Neuronal stem cell (in vitro differentiated cells): ENCODE data around the gene ZBTB48.
A peak's percentile ranks its signal among the peaks of the same experiment; 100 is the strongest.

Source experiments
- DNase-seq: peaks from one replicate; pipeline ENCODE4 v3.0.0-alpha.2; 2013; ENCODE audit warnings: low spot score
- H2AFZ ChIP-seq: one replicate; pipeline ENCODE4 v1.6.1; 2013; ENCODE audit warnings: mild to moderate bottlenecking, low read length, inconsistent platforms
- H2AK5ac ChIP-seq: 2 replicates; pipeline ENCODE4 v1.6.1; 2013; ENCODE audit warnings: low read depth, mild to moderate bottlenecking, inconsistent platforms, low read length, moderate library complexity, mixed read lengths
- H2BK120ac ChIP-seq: 2 replicates; pipeline ENCODE4 v1.6.1; 2013; ENCODE audit warnings: low read depth, mild to moderate bottlenecking, inconsistent platforms, low read length, moderate library complexity, mixed read lengths
- H2BK12ac ChIP-seq: one replicate; pipeline ENCODE4 v1.6.1; 2013; ENCODE audit warnings: low read length, inconsistent platforms
- H2BK15ac ChIP-seq: 2 replicates; pipeline ENCODE4 v1.6.1; 2013; ENCODE audit warnings: mild to moderate bottlenecking, low read length, inconsistent platforms, mixed read lengths
- H2BK5ac ChIP-seq: one replicate; pipeline ENCODE4 v1.6.1; 2013; ENCODE audit warnings: inconsistent platforms, mild to moderate bottlenecking, low read length, moderate library complexity
- H3K14ac ChIP-seq: one replicate; pipeline ENCODE4 v1.6.1; 2013; ENCODE audit warnings: low read length, inconsistent platforms
- H3K18ac ChIP-seq: 2 replicates; pipeline ENCODE4 v1.6.1; 2013; ENCODE audit warnings: low read length, inconsistent platforms
- H3K23ac ChIP-seq: 2 replicates; pipeline ENCODE4 v1.6.1; 2013; ENCODE audit warnings: low read depth, mild to moderate bottlenecking, mixed read lengths, low read length, inconsistent platforms; ENCODE audit not compliant: poor library complexity
- H3K27ac ChIP-seq: replicated peaks from 3 replicates; pipeline ENCODE4 v1.5.1; 2013; ENCODE audit warnings: low read length, inconsistent platforms
- H3K27me3 ChIP-seq, 3 experiments: 2 replicates each; pipeline ENCODE4 v1.6.1; 2013; ENCODE audit warnings: low read length in 3 of 3, mild to moderate bottlenecking in 2 of 3, inconsistent platforms in 1 of 3, low read depth in 1 of 3, mixed read lengths in 1 of 3, moderate library complexity in 1 of 3; ENCODE audit not compliant: control insufficient read depth in 3 of 3, insufficient read depth in 3 of 3
- H3K36me3 ChIP-seq, 2 donors: replicated peaks in 1 of 2; 2 replicates each; pipeline ENCODE4 v1.6.1; 2013; ENCODE audit warnings: low read length in 2 of 2; ENCODE audit not compliant: control insufficient read depth in 2 of 2, insufficient read depth in 2 of 2
- H3K4ac ChIP-seq: 2 replicates; pipeline ENCODE4 v1.6.1; 2013; ENCODE audit warnings: inconsistent platforms, mild to moderate bottlenecking, low read length, moderate library complexity
- H3K4me1 ChIP-seq, 2 donors: 1 replicate in 1 of 2; 2 replicates in 1 of 2; pipeline ENCODE4 v1.6.1; 2013; ENCODE audit warnings: low read length in 2 of 2, low read depth in 1 of 2; ENCODE audit not compliant: control insufficient read depth in 2 of 2, insufficient read depth in 1 of 2
- H3K4me2 ChIP-seq: one replicate; pipeline ENCODE4 v1.6.1; 2013; ENCODE audit warnings: mild to moderate bottlenecking, low read length, inconsistent platforms; ENCODE audit not compliant: insufficient read depth, poor library complexity, severe bottlenecking
- H3K4me3 ChIP-seq, 2 donors: 2 replicates each; pipeline ENCODE4 v1.5.1; 2013; ENCODE audit warnings: low read length in 2 of 2, mild to moderate bottlenecking in 2 of 2, inconsistent platforms in 1 of 2, moderate library complexity in 1 of 2
- H3K79me1 ChIP-seq: one replicate; pipeline ENCODE4 v1.6.1; 2013; ENCODE audit warnings: low read depth, mild to moderate bottlenecking, inconsistent platforms, low read length, moderate library complexity
- H3K9ac ChIP-seq: one replicate; pipeline ENCODE4 v1.6.1; 2013; ENCODE audit warnings: mild to moderate bottlenecking, low read depth, low read length, inconsistent platforms; ENCODE audit not compliant: poor library complexity
- H3K9me3 ChIP-seq, 2 donors: replicated peaks in 1 of 2; 2 replicates each; pipeline versions ENCODE3 to v1.6.1; 2013; ENCODE audit warnings: low read length in 2 of 2, mild to moderate bottlenecking in 2 of 2, inconsistent platforms in 1 of 2, low read depth in 1 of 2, mixed read lengths in 1 of 2, moderate library complexity in 1 of 2; ENCODE audit not compliant: control insufficient read depth in 2 of 2, insufficient read depth in 1 of 2
- H4K8ac ChIP-seq: one replicate; pipeline ENCODE4 v1.6.1; 2013; ENCODE audit warnings: low read depth, mild to moderate bottlenecking, inconsistent platforms, low read length, moderate library complexity
- H4K91ac ChIP-seq: one replicate; pipeline ENCODE4 v1.6.1; 2013; ENCODE audit warnings: low read length, low read depth, mild to moderate bottlenecking, inconsistent platforms; ENCODE audit not compliant: poor library complexity
- WGBS, 2 donors: extraction: QIAGEN DNeasy Blood & Tissue Kit; methylation state at CpG; one replicate each; pipeline ENCODE4 v1.1.7; 2013; ENCODE audit warnings: missing lambda C conversion rate in 2 of 2, mixed read lengths in 1 of 2; ENCODE audit not compliant: insufficient read length in 2 of 2, insufficient replicate concordance in 1 of 2; ENCODE audit errors: extremely low coverage in 2 of 2; 5-methylcytosine and 5-hydroxymethylcytosine counted together

ZBTB48 gene

DNA sequence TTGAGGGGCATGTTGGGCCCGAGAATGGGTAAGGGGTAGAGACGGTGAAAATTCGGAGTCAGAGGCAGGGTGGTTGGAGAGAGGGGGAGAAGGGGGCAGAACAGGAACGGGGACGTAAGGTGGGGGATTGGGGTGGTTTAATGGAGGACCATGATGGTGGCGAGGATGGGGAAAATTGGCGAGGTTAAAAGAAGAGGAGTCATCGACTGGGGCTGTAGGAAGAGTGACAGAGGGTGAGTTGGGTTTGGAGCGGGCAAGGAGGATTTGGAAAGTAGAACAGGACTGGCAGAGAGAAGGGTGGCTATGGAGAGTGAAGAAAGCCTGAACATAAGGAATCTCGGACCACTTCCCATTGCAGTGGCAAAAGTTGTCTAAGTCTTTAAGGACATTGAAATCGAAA is 10.8 kb upstream of the ZBTB48 start:
- Histone ChIP-seq H3K4me1 (peaks cover 0 to 2% of the 10 kb centered on the region in 2 donors), H3K9ac (no peak overlapping the region), H3K18ac (no peak overlapping the region), H3K27me3 (peaks cover 0 to 51% (median 0%) of the 10 kb centered on the region in 3 experiments), H2BK120ac (no peak overlapping the region), H4K91ac (no peak overlapping the region), H2AFZ (no peak overlapping the region), H3K4ac (no peak overlapping the region), H3K4me2 (no peak overlapping the region), H3K14ac (no peak overlapping the region), H2BK15ac (no peak overlapping the region), H3K9me3 (peaks cover 0 to 4% of the 10 kb centered on the region in 2 donors), H3K27ac (no peak overlapping the region), H3K4me3 (no peak overlapping the region), H4K8ac (no peak overlapping the region), H3K79me1 (no peaks in the 10 kb centered on the region), H3K23ac (no peak overlapping the region), H2BK12ac (no peak overlapping the region), H2AK5ac (no peak overlapping the region), H2BK5ac (no peak overlapping the region), H3K36me3 (no peaks in the 10 kb centered on the region)
- 100% methylated on average over 3 to 5 of the region's 11 CpGs for WGBS, 2 donors
- DNase-seq: no peak

DNA sequence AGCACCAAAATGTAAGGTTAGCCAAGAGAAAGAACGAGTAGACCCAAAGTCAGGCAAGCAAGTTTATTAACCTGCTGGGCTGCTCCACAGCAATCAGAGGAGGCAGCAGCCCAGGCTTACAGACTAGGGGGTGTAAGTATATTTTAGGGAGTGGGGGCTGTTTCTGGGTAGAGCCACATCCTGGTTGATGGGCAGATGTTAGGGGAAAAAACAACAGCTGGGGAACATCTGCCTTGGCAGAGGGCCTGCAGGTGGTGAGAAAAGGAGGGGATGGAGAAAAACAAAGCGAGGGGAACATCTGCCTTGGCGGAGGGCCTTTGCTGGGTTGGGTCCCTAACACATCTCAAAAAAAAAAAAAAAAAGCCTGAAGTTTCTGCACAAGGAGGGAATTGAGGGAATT is 9.7 kb upstream of the ZBTB48 start:
- Histone ChIP-seq H3K79me1 (no peaks in the 10 kb centered on the region), H3K18ac (no peak overlapping the region), H3K27ac (no peak overlapping the region), H2AFZ (no peak overlapping the region), H3K4me1 (peaks cover 0 to 2% of the 10 kb centered on the region in 2 donors), H3K4me3 (no peak overlapping the region), H4K8ac (no peak overlapping the region), H3K36me3 (no peaks in the 10 kb centered on the region), H2BK12ac (no peak overlapping the region), H3K4me2 (no peak overlapping the region), H3K27me3 (peaks cover 0 to 40% (median 0%) of the 10 kb centered on the region in 3 experiments), H2BK5ac (no peak overlapping the region), H2BK15ac (no peak overlapping the region), H3K9me3 (peaks cover 0 to 4% of the 10 kb centered on the region in 2 donors), H2BK120ac (no peak overlapping the region), H2AK5ac (no peak overlapping the region), H3K23ac (no peak overlapping the region), H3K4ac (no peak overlapping the region), H4K91ac (no peak overlapping the region), H3K14ac (no peak overlapping the region), H3K9ac (no peak overlapping the region)
- whole genome bisulfite sequencing, 2 donors: no CpG with 5 or more reads among the region's 3 CpGs
- DNase-seq: no peak

DNA sequence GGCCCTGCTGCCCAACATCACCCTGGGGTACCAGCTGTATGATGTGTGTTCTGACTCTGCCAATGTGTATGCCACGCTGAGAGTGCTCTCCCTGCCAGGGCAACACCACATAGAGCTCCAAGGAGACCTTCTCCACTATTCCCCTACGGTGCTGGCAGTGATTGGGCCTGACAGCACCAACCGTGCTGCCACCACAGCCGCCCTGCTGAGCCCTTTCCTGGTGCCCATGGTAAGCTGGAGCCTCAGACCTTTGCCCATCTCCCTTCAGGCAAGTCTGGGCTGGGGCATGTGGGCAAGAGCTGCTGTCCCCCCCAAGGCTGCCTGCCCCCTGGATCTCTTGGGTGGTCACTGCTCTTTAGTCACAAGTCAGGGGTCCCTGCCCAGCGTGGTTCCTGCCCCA is 8.8 kb upstream of the ZBTB48 start:
- H2AK5ac ChIP-seq: peak overlapping the region; percentile 75
- no peak overlapping the region for H3K23ac ChIP-seq
- no peak overlapping the region for H3K14ac ChIP-seq
- H3K4ac ChIP-seq: no peak overlapping the region
- H3K36me3 ChIP-seq: no peaks in the 10 kb centered on the region
- no peak overlapping the region for H3K9ac ChIP-seq
- H3K4me3 ChIP-seq: no peak overlapping the region
- H3K79me1 ChIP-seq: no peaks in the 10 kb centered on the region
- H2BK15ac ChIP-seq: peak overlapping the region; percentile 75
- no CpG with 5 or more reads among the region's 5 CpGs for WGBS, 2 donors
- no peak overlapping the region for H4K91ac ChIP-seq
- no peak overlapping the region for H4K8ac ChIP-seq
- DNase-seq: no peak
- H3K18ac ChIP-seq: no peak overlapping the region
- H2BK120ac ChIP-seq: peak overlapping the region; percentile 72
- peaks cover 0 to 4% of the 10 kb centered on the region in 2 donors for H3K9me3 ChIP-seq
- H3K4me2 ChIP-seq: no peak overlapping the region
- H2AFZ ChIP-seq: no peak overlapping the region
- no peak overlapping the region for H2BK5ac ChIP-seq
- H3K4me1 ChIP-seq: peaks cover 0 to 2% of the 10 kb centered on the region in 2 donors
- H3K27me3 ChIP-seq: peaks cover 0 to 32% (median 0%) of the 10 kb centered on the region in 3 experiments
- H2BK12ac ChIP-seq: no peak overlapping the region
- H3K27ac ChIP-seq: no peak overlapping the region

DNA sequence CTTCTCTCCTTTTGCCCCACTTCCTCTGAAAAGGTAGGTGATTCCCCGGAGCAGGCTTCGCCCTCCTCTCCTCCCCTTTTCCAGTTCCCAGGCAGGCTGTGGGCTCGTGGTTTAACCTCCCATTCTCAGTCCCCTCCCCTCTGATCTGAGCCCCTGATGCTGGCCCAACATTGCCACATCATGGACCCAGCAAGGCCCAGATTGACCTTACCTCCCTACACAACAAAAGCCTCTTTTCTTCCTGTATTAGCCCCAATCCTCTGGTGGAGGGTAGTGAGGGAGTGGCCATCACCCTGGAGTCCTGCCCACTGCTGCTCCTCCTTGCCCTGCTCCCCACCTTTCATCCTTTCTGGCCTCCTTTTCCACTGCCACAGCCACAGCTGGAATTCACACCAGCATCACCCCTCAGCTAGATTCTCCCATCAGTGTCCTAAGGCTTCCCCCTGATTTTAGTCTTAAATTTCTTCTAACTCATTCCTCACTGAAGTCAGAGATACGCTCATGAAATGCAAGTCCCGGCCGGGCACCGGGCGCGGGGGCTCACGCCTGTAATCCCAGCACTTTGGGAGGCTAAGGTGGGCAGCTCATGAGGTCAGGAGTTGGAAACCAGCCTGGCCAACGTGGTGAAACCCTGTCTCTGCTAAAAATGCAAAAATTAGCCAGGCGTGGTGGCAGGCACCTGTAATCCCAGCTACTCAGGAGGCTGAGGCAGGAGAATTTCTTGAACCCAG is 7.0 kb upstream of the ZBTB48 start:
- Histone ChIP-seq H3K36me3 (no peaks in the 10 kb centered on the region), H2AK5ac (no peak overlapping the region), H2BK5ac (no peak overlapping the region), H3K14ac (no peak overlapping the region), H4K8ac (no peak overlapping the region), H2BK12ac (no peak overlapping the region), H3K79me1 (no peaks in the 10 kb centered on the region), H2AFZ (peak overlapping the region; percentile 37), H4K91ac (no peak overlapping the region), H3K9me3 (peaks cover 0 to 4% of the 10 kb centered on the region in 2 donors), H2BK15ac (no peak overlapping the region), H3K4me2 (no peak overlapping the region), H3K18ac (no peak overlapping the region), H3K9ac (no peak overlapping the region), H3K23ac (no peak overlapping the region), H3K4me3 (no peak overlapping the region), H2BK120ac (no peak overlapping the region), H3K4ac (no peak overlapping the region), H3K4me1 (peaks cover 0 to 3% of the 10 kb centered on the region in 2 donors), H3K27ac (no peak overlapping the region), H3K27me3 (peaks cover 0 to 28% (median 0%) of the 10 kb centered on the region in 3 experiments)
- WGBS, 2 donors: no CpG with 5 or more reads among the region's 12 CpGs
- no peak for DNase-seq
